AG04449 (cell line): Measurements from ENCODE around the gene DOCK4.

Source experiments
- CTCF ChIA-PET: fragments of 350-600 bp; formaldehyde crosslinking; extraction: SDS; loops from one replicate; lab custom pipeline; 2021; ENCODE audit warnings: antibody characterized with exemption; lab: Yijun Ruan, JAX
- POLR2A ChIA-PET: fragments of 400-600, 350-600 bp; formaldehyde crosslinking; extraction: SDS; loops from one replicate; lab custom pipeline; 2020; ENCODE audit warnings: antibody characterized with exemption, inconsistent platforms; lab: Yijun Ruan, JAX
- DNase-seq: peaks from one replicate; pipeline ENCODE4 v3.0.0-alpha.2; 2010; ENCODE audit warnings: low read depth, low spot score
- H3K4me3 ChIP-seq: 2 replicates; pipeline ENCODE4 v1.5.1; 2011; ENCODE audit warnings: low read depth, mild to moderate bottlenecking, control low read depth, low read length
- CTCF ChIP-seq: IDR thresholded peaks from one replicate; pipeline ENCODE4 v1.5.1; 2011; ENCODE audit warnings: mild to moderate bottlenecking, moderate library complexity, low read length, control low read depth, inconsistent platforms; ENCODE audit not compliant: insufficient read depth; ENCODE audit errors: missing control alignments

DOCK4 gene

GRCh38 chr7:112116894-112117293 is 89.3 kb downstream of the DOCK4 start:
- TF ChIP-seq CTCF: no peak
- DNase-seq: no peak
- CTCF ChIA-PET: no interaction called here
- POLR2A ChIA-PET: no interaction called here
- H3K4me3 ChIP-seq: no peak overlapping the region

DNA sequence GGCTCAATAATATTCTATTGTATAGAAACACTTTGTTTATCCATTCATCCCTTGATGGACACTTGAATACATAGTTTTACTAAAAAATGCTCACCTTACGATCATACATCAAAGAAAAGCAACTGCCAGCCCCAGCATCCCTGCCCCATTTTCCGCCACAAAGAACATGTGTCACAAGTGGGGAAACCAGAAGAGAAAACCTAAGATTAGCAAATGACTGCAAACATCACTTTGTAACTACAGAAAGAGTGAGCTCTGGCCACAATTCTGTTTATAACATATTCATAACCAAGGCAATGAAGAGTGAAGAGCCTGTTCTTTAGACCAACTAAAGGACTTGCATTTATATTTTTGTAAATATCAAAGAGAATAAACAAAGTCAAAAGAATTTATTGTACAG is 89.8 kb downstream of the DOCK4 start:
- CTCF ChIA-PET: no interaction called here
- POLR2A ChIA-PET: no interaction called here
- TF ChIP-seq CTCF: no peak

GRCh38 chr7:112115880-112116279 is 90.3 kb downstream of the DOCK4 start:
- TF ChIP-seq CTCF: no peak
- no peak for DNase-seq
- H3K4me3 ChIP-seq: no peak overlapping the region
- CTCF ChIA-PET: no interaction called here
- POLR2A ChIA-PET: no interaction called here

More for the DNA sequence above, 89.8 kb downstream of the DOCK4 start:
- no peak for DNase-seq
- H3K4me3 ChIP-seq: no peak overlapping the region

DNA sequence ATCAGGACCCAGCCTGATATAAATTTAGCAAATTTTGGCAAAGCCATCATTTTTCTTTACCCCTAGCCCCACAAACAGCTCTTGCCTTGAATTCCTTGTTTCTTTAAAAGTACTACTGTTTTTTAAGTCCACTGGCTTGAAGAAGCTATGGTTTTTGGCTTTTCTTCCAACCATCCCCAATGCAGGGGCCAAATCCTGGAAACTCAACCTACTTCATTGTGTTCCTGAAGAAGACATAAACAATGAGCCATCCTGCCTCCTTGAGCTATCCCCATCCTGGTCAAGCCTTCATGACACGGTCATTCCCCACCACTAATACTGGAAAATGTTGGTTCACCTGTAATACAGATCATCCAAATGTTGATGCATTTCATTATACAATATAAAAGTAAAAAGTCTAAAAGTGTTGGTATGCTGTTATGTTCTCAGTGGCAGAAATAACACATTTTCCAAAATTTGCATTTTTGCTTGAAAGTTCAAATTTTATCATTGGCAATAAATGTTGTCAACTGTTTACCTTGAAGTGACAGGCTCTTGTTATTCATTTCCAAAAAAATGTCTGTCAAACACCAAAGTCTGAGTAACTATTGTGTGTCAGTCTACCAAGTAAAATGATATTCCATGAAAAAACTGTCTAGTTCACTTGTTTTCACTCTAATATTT is 92.2 kb downstream of the DOCK4 start:
- TF ChIP-seq CTCF: no peak
- DNase-seq: no peak
- CTCF ChIA-PET: interaction anchor here (1.0 kb wide), 1 partner anchor 373 kb away, joined by 3 read pairs; no protein-coding TSS in a partner anchor
- no peak overlapping the region for H3K4me3 ChIP-seq
- POLR2A ChIA-PET: no interaction called here

- CTCF ChIA-PET: interaction anchor here (1.0 kb wide), 1 partner anchor 371 kb away, joined by 3 read pairs; no protein-coding TSS in a partner anchor
Observed at GRCh38 chr7:112112822-112113255, 93.4 kb downstream of the DOCK4 start.

DNA sequence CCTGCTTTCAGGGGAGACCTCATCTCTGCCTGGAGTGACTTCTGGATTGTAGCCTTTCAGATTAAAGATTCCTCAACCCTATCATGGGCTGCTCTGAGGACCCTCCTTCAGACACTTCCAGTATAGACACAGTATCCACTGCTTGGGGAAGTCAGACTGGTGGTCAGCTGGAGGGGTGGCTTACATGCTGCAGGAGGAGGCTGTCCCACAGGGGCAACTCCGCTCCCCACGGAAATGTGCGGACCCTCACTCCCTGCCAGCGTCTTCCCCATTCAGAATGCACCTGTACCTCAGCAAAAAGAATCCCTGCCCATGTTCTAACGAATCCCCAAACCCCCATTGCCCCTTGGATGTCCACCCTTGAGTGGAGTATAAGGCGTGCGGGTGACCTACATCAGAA is 95.5 kb downstream of the DOCK4 start:
- ChIA-PET POLR2A (no interaction called here), CTCF (no interaction called here)
- DNase-seq: no peak
- no peak for TF ChIP-seq CTCF
- no peak overlapping the region for H3K4me3 ChIP-seq

More at GRCh38 chr7:112112822-112113255, 93.4 kb downstream of the DOCK4 start:
- TF ChIP-seq CTCF: no peak
- POLR2A ChIA-PET: no interaction called here
- DNase-seq: no peak
- no peak overlapping the region for H3K4me3 ChIP-seq
